ENCODE measurements around the gene MATN4.

MATN4 gene

GRCh38 chr20:45340951-45341350 lies 32.9 kb upstream of the MATN4 start:
- no peak for DNase-seq (ENCODE audit: low read depth)

GRCh38 chr20:45340236-45340847 lies 32.2 kb upstream of the MATN4 start:
- no peak for DNase-seq (ENCODE audit: low read depth)

GRCh38 chr20:45339799-45340198 lies 31.7 kb upstream of the MATN4 start:
- no peak for DNase-seq (ENCODE audit: low read depth)

GRCh38 chr20:45339084-45339483 lies 31.0 kb upstream of the MATN4 start:
- no peak for DNase-seq (ENCODE audit: low read depth)

GRCh38 chr20:45338121-45339030 lies 30.3 kb upstream of the MATN4 start:
- no peak for DNase-seq (ENCODE audit: low read depth)

DNA sequence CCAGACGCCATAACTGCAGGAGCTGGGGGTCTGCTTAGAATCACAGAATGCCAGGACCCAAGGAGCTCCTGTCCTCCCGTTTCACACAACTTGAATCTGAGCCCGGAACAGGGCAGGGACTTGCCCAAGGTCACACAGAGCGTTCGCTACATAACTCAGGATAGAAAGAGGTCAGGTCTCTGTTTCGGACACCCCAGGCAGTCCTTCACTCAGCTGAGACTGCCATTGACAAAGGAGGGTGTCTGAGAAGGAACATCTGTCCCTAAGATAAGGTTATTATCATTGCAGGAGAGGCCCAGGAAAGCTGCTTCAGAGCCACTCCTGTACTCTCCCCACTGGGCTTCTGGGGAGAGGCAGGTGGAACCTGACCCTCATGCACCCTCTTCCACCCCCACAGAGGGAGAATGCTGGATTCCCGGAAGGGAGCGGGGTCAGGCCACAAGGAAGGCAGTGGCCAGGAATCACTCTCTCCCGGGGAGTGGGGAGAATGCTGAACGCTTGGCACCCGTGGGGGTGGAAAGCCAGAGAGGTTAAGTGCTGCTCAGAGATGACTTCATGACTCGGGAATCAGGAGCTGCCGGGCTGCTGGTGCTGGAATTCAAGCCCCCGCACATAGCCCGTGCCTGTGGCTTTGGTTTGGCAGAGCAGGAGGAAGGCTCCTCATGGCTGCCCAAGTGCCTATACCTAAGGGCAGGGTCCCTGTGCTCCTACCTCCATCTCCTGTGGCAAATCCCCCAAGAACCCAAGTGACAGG lies 29.4 kb upstream of the MATN4 start:
- peak; percentile 81 for DNase-seq (ENCODE audit: low read depth)

DNA sequence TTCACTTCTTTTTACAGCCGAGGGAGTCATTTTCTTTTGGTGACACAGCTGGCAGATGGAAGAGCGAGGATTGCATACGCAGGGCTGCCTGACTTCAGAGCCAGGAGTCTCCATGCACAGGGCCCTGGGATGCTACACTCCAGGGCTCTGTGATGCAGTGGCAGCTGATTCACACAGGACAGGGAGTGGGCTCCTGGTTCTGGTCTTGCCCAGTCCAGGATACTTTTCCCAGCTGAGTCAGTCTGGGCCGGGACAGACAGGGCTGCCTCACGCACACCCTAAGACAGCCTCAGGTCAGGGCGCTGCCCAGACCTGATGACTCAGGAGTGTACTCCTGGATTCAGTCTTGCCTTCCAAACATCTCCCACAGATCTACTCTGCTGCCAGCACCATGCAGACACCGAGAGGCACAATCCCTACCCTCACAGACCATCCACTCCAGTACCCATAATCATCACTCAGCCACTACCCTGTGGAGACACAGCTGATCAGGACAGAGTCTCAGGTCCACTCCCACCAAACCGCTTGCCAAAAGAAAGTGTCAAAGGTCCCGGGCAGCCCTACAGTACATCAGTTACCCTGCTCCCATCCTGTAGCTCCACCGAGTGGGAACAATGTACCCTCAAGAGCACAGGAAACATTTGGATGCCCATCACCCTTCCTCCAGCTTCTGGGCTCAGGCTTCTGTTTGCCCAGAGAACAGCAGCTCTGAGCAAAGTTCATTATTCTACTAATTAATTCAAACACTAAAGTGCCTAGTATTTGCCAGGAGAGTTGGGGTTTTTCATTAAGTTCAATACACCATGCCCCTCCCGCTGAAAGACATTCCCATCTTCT lies 28.6 kb upstream of the MATN4 start:
- peak; percentile 90 for DNase-seq (ENCODE audit: low read depth)

DNA sequence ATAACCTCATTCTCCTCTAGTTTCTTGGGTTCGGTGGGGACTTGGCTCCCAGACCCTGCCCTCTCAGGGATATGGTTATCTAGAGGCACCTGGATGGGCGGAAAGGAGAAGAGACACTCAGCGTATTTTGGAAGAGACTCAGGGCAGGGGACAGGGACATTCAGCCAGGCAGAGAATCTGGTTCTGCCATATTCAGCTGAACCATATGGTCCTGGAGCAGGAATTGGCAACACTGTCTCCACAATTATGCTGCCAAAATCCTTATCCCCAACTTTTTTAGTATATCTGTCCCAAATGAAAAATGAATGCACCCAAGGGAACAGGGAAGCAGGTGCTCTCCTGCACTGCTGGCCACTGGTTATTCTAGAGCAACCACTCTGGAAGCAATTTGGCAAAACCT lies 22.4 kb upstream of the MATN4 start:
- DNase-seq (ENCODE audit: low read depth): no peak

GRCh38 chr20:45329497-45330319 lies 21.6 kb upstream of the MATN4 start:
- DNase-seq (ENCODE audit: low read depth): no peak

- DNase-seq (ENCODE audit: low read depth): no peak
Observed at GRCh38 chr20:45328451-45328850, 20.4 kb upstream of the MATN4 start.

DNA sequence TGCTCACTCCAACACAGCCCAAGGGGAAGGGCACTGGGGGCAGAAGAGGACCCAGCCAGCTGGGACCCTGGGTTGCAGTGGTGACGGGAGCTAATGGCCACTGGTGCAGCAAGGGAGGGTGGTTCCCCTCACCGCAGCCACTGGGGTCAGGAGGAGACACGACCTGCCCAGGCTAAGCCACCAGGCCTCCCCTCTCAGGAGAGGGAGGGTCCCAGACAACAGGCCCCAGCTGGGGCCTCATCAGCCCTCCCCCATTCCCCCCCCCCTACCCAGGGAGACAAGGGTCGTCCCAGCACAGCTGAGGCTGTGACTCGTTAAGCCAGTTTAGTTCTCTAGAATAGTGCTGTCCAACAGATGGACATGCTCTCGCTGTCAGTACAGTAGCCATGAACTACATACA lies 17.3 kb upstream of the MATN4 start:
- DNase-seq (ENCODE audit: low read depth): no peak

DNA sequence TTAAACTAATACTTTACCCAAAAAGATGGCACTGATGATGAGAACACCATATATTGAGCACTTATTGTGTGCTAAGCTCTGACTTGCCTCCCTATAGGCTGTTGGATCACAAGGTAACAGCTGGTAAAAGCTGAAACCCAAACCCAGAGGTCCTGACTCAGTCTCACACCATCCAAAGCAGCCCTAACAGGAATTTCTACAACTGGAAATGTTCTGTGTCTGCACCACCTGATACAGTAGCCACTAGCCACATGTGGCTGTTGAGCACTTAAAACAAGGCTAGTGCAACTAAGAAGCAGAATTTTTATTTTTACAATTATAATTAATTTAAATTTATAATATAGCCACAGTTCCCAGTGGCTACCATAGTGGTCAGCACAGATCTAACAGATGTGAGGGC lies 15.6 kb upstream of the MATN4 start:
- no peak for DNase-seq (ENCODE audit: low read depth)

DNA sequence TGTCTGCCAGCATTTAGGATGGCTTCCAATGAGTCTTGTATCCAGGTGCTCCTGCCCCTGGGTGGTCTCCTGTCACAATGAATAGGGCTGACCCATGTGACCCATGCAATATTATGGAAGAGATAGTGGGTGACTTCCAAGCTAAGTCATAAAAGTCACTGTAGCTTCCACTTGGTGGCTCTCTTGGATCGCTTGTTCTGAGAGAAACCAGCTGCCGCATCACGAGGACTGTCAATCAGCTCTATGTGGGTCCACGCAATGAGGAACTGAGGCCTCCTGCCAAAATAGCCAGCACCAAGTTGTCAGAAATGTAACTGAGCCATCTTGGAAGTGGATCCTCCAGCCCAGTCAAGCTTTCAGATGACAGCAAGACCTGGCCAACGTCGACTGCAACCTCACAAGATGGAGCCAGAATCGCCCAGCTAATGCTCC lies 14.9 kb upstream of the MATN4 start:
- no peak for DNase-seq (ENCODE audit: low read depth)

GRCh38 chr20:45320948-45321595 lies 13.0 kb upstream of the MATN4 start:
- no peak for DNase-seq (ENCODE audit: low read depth)

DNA sequence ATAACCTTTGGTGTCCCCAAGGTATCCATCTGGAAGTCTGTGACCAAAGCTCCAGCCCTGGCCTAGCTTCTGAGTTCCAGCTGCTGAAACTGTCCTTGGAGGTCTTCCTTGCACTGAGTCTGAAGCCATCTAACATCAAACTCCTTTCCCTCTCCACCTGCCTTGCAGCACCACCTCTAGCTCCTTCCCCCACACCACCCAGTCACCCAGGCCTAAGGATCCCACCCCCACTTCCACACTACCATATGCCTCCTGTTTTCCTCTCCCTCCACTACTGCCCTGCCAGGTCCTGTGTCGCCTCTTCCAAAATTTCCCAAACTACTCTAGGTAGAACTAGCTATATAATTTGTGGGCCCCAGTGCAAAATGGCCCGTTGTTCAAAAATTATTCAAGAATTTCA lies 10.8 kb upstream of the MATN4 start:
- DNase-seq (ENCODE audit: low read depth): no peak

- DNase-seq (ENCODE audit: low read depth): no peak
Observed at GRCh38 chr20:45318386-45318939, 10.4 kb upstream of the MATN4 start.

GRCh38 chr20:45317826-45318225 lies 9.7 kb upstream of the MATN4 start:
- no peak for DNase-seq (ENCODE audit: low read depth)

DNA sequence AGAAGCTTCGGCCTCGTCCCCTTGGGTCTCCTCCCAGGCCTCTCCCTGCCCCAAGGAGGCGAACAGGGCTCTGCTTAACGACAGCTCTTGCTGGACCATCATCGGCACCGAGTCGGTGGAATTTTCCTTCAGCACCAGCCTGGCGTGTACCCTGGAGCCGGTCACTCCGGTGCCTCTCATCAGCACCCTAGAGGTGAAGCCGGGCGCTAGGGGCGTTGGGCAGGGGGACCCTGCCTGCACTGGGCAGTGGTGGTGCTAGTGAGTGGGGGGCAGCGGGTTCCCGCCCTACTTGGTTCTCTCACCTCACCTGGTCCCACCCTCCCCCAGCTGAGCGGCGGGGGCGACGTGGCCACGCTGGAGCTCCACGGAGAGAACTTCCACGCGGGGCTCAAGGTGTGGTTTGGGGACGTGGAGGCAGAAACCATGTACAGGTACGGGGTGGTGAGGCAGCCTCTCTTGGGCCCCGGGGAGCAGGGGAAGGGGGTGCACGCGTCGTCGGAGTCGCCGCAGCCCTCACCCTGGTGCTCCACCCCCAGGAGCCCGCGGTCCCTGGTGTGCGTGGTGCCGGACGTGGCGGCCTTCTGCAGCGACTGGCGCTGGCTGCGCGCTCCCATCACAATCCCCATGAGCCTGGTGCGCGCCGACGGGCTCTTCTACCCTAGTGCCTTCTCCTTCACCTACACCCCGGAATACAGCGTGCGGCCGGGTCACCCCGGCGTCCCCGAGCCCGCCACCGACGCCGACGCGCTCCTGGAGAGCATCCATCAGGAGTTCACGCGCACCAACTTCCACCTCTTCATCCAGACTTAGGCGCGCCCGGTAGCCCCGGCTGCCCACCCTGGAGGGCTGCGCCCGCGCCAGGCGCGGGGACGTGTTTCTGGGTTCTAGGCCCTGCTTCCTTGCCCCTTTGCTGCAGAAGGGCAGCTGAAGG lies 8.3 kb upstream of the MATN4 start:
- no peak for DNase-seq (ENCODE audit: low read depth)

GRCh38 chr20:45315672-45316071 lies 7.6 kb upstream of the MATN4 start:
- no peak for DNase-seq (ENCODE audit: low read depth)
